ENCODE data around the gene TRABD2B. TPM values are rescaled to one million over a fixed set of nuclear protein-coding genes. Genes with fewer than 3 reads are reported as not detected.

The TRABD2B gene
- total RNA-seq, 1 experiment from 2014 or later = 0.96 TPM

DNA sequence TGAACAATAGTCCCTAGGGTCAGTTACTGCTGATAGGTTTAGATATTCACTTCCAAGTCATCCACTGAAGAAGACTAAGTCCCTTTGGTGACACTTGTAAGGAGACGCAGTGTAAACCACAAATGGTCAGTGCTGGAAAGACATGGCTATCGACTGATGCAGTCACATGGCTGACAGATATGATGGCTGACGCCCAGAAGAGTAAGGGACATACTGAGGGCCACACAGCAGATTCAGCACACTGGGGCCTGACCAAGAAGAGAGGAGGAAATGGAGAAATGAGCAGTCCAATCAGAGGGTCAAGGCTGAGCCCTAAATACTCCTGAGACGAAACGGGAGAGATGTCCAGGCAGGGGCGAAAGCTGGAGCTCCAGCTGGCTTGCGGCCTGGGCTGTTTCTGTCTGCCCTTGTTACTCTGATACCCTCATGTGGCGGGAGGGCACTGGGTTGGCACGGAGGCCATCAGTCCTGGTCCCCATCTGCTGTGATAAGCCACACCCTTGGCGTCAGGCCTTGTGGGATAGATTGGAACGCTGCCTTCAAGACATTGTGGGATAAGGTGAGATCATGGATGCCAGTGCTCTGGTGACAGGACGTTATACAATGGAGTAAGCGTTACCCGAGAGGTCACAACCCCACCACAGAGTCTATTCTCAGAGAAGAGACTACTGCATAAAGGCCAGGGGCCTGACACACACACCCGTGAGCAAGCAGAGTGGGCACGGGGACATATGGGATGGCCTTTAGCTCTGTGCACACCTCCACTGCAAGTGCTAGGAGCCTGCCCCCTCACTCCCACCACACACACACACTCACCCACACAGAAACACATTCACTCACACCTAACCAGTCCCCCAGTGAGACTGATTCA, 158.4 kb downstream of the TRABD2B start:
- TF ChIP-seq, protein P1, sequence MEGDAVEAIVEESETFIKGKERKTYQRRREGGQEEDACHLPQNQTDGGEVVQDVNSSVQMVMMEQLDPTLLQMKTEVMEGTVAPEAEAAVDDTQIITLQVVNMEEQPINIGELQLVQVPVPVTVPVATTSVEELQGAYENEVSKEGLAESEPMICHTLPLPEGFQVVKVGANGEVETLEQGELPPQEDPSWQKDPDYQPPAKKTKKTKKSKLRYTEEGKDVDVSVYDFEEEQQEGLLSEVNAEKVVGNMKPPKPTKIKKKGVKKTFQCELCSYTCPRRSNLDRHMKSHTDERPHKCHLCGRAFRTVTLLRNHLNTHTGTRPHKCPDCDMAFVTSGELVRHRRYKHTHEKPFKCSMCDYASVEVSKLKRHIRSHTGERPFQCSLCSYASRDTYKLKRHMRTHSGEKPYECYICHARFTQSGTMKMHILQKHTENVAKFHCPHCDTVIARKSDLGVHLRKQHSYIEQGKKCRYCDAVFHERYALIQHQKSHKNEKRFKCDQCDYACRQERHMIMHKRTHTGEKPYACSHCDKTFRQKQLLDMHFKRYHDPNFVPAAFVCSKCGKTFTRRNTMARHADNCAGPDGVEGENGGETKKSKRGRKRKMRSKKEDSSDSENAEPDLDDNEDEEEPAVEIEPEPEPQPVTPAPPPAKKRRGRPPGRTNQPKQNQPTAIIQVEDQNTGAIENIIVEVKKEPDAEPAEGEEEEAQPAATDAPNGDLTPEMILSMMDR (IDR thresholded peaks at IDR 0.05; ENCODE audit: unreplicated experiment) = no peak
- no peaks in the 10 kb centered on the region for H3K27me3 Mint-ChIP-seq (ENCODE audit: insufficient read depth, unreplicated experiment)
- BruUV-seq (replicated peaks) = no TSS peak
- ChIA-PET POLR2A (no interaction called here), CTCF (interaction anchor here (0.5 to 0.9 kb wide), 2 partner anchors 18 to 747 kb away, joined by 3 to 5 read pairs; no protein-coding TSS in a partner anchor)
- no peaks in the 10 kb centered on the region for H3K36me3 Mint-ChIP-seq (ENCODE audit: insufficient read depth, unreplicated experiment)
- intact Hi-C loops (cut with micrococcal nuclease) = no loop called here
- H3K4me3 Mint-ChIP-seq (ENCODE audit: unreplicated experiment) = no peak overlapping the region
- DNase-seq (ENCODE audit: unreplicated experiment) = no peak
- no peak overlapping the region for H3K27ac Mint-ChIP-seq (ENCODE audit: low read depth, unreplicated experiment)
- peaks cover 6% of the 10 kb centered on the region for H3K4me1 Mint-ChIP-seq (ENCODE audit: insufficient read depth, unreplicated experiment)
- peaks cover 14% of the 10 kb centered on the region for H3K9me3 Mint-ChIP-seq (ENCODE audit: unreplicated experiment)

DNA sequence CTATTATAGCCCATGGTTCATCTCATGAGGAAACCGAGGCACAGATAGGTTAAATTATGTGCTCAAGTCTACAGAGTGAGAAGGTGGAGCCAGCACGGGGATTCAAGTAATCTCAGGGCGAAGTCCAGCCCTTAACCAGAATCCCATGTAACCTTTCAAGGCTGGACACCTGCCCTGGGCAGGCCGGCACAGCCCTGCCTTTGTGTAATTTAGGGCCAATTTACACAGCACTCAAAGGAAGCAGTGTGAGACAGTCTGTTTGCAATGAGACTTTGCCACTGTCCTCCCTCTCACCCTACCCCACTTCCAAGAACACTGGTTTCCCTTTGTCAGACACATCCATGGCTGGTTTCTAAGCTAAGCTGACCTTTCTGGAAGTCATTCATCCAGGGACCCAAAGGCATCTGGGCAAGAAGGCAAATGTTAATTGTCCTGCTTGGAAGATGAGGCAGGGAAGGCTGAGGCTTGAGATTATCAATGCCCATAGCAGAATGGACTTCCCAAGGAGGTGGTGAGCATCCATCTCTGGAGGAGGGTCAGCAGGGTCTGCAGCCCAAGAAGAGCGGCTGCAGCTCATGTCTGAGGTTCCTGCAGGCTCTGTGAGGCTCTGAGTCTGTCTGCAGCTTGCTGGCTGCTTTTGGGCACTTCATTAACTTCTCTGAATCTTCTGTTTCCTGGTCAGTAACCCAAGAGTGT, 159.2 kb downstream of the TRABD2B start:
- no peak for DNase-seq (ENCODE audit: unreplicated experiment)
- ChIA-PET POLR2A (no interaction called here), CTCF (interaction anchor here (0.9 kb wide), 1 partner anchor 746 kb away, joined by 5 read pairs; no protein-coding TSS in a partner anchor)
- Mint-ChIP-seq H3K9me3 (ENCODE audit: unreplicated experiment) (peaks cover 14% of the 10 kb centered on the region), H3K4me1 (ENCODE audit: insufficient read depth, unreplicated experiment) (peaks cover 6% of the 10 kb centered on the region), H3K27ac (ENCODE audit: low read depth, unreplicated experiment) (no peak overlapping the region), H3K4me3 (ENCODE audit: unreplicated experiment) (no peak overlapping the region), H3K36me3 (ENCODE audit: insufficient read depth, unreplicated experiment) (no peaks in the 10 kb centered on the region), H3K27me3 (ENCODE audit: insufficient read depth, unreplicated experiment) (no peaks in the 10 kb centered on the region)
- no TSS peak for BruUV-seq (replicated peaks)
- intact Hi-C loops (cut with micrococcal nuclease) = no loop called here
- TF ChIP-seq, protein P1 (IDR thresholded peaks at IDR 0.05; ENCODE audit: unreplicated experiment) = no peak

DNA sequence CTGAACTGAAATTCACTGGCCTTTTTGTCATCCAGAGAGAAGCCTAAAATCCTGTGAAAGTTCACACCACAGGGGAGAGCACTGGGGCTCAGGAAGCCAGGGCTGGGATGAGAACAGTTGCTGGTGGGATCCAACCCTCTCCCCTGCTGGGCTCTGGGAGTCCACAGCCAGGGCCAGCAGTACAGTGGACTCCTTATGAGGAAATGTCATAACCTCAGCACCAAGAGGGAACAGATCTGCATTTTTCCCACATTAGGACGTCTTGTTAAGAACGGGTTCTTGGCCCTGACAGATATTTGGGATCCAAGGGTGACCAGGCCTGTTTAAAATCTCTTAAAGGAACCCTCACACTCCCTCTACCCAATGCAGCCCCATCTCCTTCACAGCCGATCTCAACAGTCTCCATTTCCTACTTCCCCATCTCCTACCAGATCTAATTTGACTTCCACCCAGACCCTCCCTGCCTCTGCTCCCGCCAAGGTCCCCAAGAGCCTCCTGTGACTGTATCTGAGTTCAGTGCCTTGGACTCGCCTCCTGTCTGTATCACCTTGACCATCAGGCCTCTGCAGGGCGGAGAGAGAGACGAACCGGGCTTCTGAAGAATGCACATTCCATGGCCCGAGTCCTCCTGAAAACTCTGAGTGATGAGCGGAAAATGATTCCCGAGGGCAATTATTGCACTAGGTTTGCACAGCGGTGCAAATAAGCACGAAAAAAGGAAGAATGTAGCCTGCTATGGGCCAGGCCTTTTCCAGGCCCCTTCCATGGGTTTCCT, 159.9 kb downstream of the TRABD2B start:
- ChIA-PET CTCF (interaction anchor here (0.6 to 0.9 kb wide), 2 partner anchors 745 to 969 kb away, joined by 4 to 5 read pairs; no protein-coding TSS in a partner anchor), POLR2A (no interaction called here)
- no TSS peak for BruUV-seq (replicated peaks)
- no peak overlapping the region for H3K4me3 Mint-ChIP-seq (ENCODE audit: unreplicated experiment)
- H3K36me3 Mint-ChIP-seq (ENCODE audit: insufficient read depth, unreplicated experiment) = no peaks in the 10 kb centered on the region
- H3K27ac Mint-ChIP-seq (ENCODE audit: low read depth, unreplicated experiment) = no peak overlapping the region
- TF ChIP-seq, protein P1 (IDR thresholded peaks at IDR 0.05; ENCODE audit: unreplicated experiment) = no peak
- H3K27me3 Mint-ChIP-seq (ENCODE audit: insufficient read depth, unreplicated experiment) = no peaks in the 10 kb centered on the region
- intact Hi-C loops (cut with micrococcal nuclease) = no loop called here
- no peaks in the 10 kb centered on the region for H3K4me1 Mint-ChIP-seq (ENCODE audit: insufficient read depth, unreplicated experiment)
- H3K9me3 Mint-ChIP-seq (ENCODE audit: unreplicated experiment) = peaks cover 14% of the 10 kb centered on the region
- no peak for DNase-seq (ENCODE audit: unreplicated experiment)

DNA sequence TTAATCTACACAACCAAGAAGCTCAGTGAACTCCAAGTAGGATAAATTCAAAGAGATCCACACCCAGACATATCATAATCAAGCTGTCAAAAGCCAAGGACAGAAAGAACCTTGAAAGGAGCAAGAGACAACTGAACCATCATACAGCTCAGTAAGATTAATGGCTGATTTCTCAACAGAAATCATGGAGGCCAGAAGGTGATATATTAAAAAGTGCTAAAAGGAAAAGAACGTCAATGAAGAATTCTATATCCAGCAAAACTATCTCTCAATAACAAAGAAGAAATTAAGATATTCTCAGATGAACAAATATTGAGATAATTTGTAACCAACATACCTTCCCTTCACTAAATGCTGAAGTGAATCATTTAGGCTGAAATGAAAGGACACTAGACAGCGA, 161.8 kb downstream of the TRABD2B start:
- H3K4me3 Mint-ChIP-seq (ENCODE audit: unreplicated experiment) = no peak overlapping the region
- ChIA-PET CTCF (interaction anchor here (0.6 kb wide), 1 partner anchor 1383 kb away, joined by 3 read pairs; no protein-coding TSS in a partner anchor), POLR2A (no interaction called here)
- H3K27me3 Mint-ChIP-seq (ENCODE audit: insufficient read depth, unreplicated experiment) = no peaks in the 10 kb centered on the region
- H3K36me3 Mint-ChIP-seq (ENCODE audit: insufficient read depth, unreplicated experiment) = no peaks in the 10 kb centered on the region
- TF ChIP-seq, protein P1 (IDR thresholded peaks at IDR 0.05; ENCODE audit: unreplicated experiment) = no peak
- no TSS peak for BruUV-seq (replicated peaks)
- DNase-seq (ENCODE audit: unreplicated experiment) = no peak
- intact Hi-C loops (cut with micrococcal nuclease) = no loop called here
- no peaks in the 10 kb centered on the region for H3K4me1 Mint-ChIP-seq (ENCODE audit: insufficient read depth, unreplicated experiment)
- H3K9me3 Mint-ChIP-seq (ENCODE audit: unreplicated experiment) = peaks cover 14% of the 10 kb centered on the region
- H3K27ac Mint-ChIP-seq (ENCODE audit: low read depth, unreplicated experiment) = no peak overlapping the region
